Measurements from ENCODE around the gene FGF14. TPM values are rescaled to one million over a fixed set of nuclear protein-coding genes. Genes with fewer than 3 reads are reported as not detected.

FGF14 gene
- 0.14 and 1.4 TPM in 2 replicates for total RNA-seq

GRCh38 chr13:102401766-102402165 is at the start of gene FGF14:
Gene FGF14 (minus strand): TSS chr13:102402048.

Other genes with a start within 250 kb of the FGF14 start
- gene TPP2, start 194.9 kb upstream of the FGF14 start, total RNA-seq = 45.4 and 49.2 TPM in 2 replicates